Endodermal cell (in vitro differentiated cells): ENCODE data around the gene SH3TC1. TPM values are rescaled to one million over a fixed set of nuclear protein-coding genes. Genes with fewer than 3 reads are reported as not detected.

Experiments used
- DNase-seq: peaks from one replicate; pipeline ENCODE4 v3.0.0-alpha.2; 2017
- H3K27ac ChIP-seq: 2 replicates; pipeline ENCODE4 v1.5.1; 2013; ENCODE audit warnings: mild to moderate bottlenecking, low read depth, low read length, moderate library complexity
- H3K27me3 ChIP-seq: 2 replicates; pipeline ENCODE4 v1.6.1; 2013; ENCODE audit warnings: mild to moderate bottlenecking, low read length, moderate library complexity; ENCODE audit not compliant: insufficient read depth, control insufficient read depth, poor library complexity, severe bottlenecking
- H3K36me3 ChIP-seq: 2 replicates; pipeline ENCODE4 v1.7.0; 2013; ENCODE audit warnings: mild to moderate bottlenecking, low read length, moderate library complexity; ENCODE audit not compliant: control insufficient read depth, insufficient read depth
- H3K4me1 ChIP-seq: one replicate; pipeline ENCODE4 v1.7.0; 2013; ENCODE audit warnings: low read length; ENCODE audit not compliant: control insufficient read depth, insufficient read depth
- H3K4me3 ChIP-seq: 2 replicates; pipeline ENCODE4 v1.5.1; 2013; ENCODE audit warnings: mild to moderate bottlenecking, low read length, moderate library complexity
- H3K9ac ChIP-seq: 2 replicates; pipeline ENCODE4 v1.6.1; 2013; ENCODE audit warnings: mild to moderate bottlenecking, low read length, moderate library complexity; ENCODE audit not compliant: poor library complexity, severe bottlenecking; ENCODE audit errors: extremely low read depth
- H3K9me3 ChIP-seq: 2 replicates; pipeline ENCODE4 v1.6.1; 2013; ENCODE audit warnings: mild to moderate bottlenecking, low read length, moderate library complexity; ENCODE audit not compliant: control insufficient read depth
- H3K27ac Mint-ChIP-seq: 2 replicates; pipeline ENCODE4 v1.8.0; 2020; ENCODE audit warnings: mixed read lengths
- H3K27me3 Mint-ChIP-seq: 2 replicates; pipeline ENCODE4 v1.8.0; 2021; ENCODE audit warnings: mild to moderate bottlenecking, mixed read lengths; ENCODE audit not compliant: insufficient read depth
- H3K36me3 Mint-ChIP-seq: 2 replicates; pipeline ENCODE4 v1.8.0; 2020; ENCODE audit warnings: low read depth, mixed read lengths
- H3K4me1 Mint-ChIP-seq: 2 replicates; pipeline ENCODE4 v1.8.0; 2020; ENCODE audit warnings: mixed read lengths
- H3K4me3 Mint-ChIP-seq: 2 replicates; pipeline ENCODE4 v1.8.0; 2020; ENCODE audit warnings: mild to moderate bottlenecking, moderate library complexity, mixed read lengths
- H3K9me3 Mint-ChIP-seq: 2 replicates; pipeline ENCODE4 v1.8.0; 2020; ENCODE audit warnings: mild to moderate bottlenecking, mixed read lengths
- WGBS, 2 experiments: methylation state at CpG; one replicate each; pipeline versions ENCODE4 v1.1.5 to v1.1.7; 2013; ENCODE audit warnings: missing lambda C conversion rate in 2 of 2, mixed read lengths in 1 of 2; ENCODE audit not compliant: insufficient coverage in 1 of 2, insufficient read length in 1 of 2; 5-methylcytosine and 5-hydroxymethylcytosine counted together
- total RNA-seq, 2 donors: library from RNA; stranded (reverse); fragmentation: NEBNext Ultra II Directional in 1 of 2; extraction: Animal tissue kit (Norgen Biotek cat#: 25700) in 1 of 2; gene quantifications; 2 replicates in 1 of 2; 3 replicates in 1 of 2; pipeline ENCODE4 v1.2.1, GENCODE V29; 2021
- TF ChIP-seq, protein P1 (sequence below): fragments of 200-600 bp; sonication (generic); conservative IDR thresholded peaks from 2 replicates; pipeline ENCODE4 v1.5.0; 2021; ENCODE audit warnings: antibody characterized with exemption, mild to moderate bottlenecking

The SH3TC1 gene
- total RNA-seq, 2 donors from 2014 or later = 1.9 to 2.6 TPM

DNA sequence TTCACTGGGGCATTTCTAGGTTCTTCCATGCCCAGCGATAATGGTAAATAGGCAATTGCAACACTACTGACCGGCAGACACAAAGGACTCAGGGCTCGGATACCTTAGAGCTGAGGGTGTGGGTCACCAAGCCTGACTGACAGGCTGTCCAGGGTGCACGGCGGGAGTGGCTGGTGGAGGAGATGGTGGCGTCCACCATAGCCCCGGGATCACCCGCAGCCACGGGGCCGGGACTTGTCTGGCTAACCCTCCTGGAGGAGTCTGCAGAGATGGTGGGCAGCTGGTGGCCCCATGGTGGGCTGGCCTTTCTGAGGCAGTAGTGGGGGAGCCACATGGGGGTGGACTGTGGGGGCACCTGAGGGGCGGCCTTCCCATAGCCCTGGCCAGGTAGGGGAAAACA is 28.7 kb upstream of the SH3TC1 start:
- peaks cover 18% of the 10 kb centered on the region for H3K27me3 Mint-ChIP-seq
- no peaks in the 10 kb centered on the region for H3K4me1 Mint-ChIP-seq
- Histone ChIP-seq H3K9me3 (peaks cover 14% of the 10 kb centered on the region), H3K9ac (no peak overlapping the region), H3K27me3 (no peaks in the 10 kb centered on the region), H3K36me3 (no peaks in the 10 kb centered on the region), H3K27ac (no peak overlapping the region), H3K4me1 (no peaks in the 10 kb centered on the region), H3K4me3 (no peak overlapping the region)
- peaks cover 14% of the 10 kb centered on the region for H3K9me3 Mint-ChIP-seq
- 97 to 100% methylated on average over 2 to 11 of the region's 11 CpGs for WGBS, 2 experiments
- H3K4me3 Mint-ChIP-seq = no peak overlapping the region
- TF ChIP-seq, protein P1, sequence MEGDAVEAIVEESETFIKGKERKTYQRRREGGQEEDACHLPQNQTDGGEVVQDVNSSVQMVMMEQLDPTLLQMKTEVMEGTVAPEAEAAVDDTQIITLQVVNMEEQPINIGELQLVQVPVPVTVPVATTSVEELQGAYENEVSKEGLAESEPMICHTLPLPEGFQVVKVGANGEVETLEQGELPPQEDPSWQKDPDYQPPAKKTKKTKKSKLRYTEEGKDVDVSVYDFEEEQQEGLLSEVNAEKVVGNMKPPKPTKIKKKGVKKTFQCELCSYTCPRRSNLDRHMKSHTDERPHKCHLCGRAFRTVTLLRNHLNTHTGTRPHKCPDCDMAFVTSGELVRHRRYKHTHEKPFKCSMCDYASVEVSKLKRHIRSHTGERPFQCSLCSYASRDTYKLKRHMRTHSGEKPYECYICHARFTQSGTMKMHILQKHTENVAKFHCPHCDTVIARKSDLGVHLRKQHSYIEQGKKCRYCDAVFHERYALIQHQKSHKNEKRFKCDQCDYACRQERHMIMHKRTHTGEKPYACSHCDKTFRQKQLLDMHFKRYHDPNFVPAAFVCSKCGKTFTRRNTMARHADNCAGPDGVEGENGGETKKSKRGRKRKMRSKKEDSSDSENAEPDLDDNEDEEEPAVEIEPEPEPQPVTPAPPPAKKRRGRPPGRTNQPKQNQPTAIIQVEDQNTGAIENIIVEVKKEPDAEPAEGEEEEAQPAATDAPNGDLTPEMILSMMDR = no peak
- no peaks in the 10 kb centered on the region for H3K36me3 Mint-ChIP-seq
- no peak for DNase-seq
- no peak overlapping the region for H3K27ac Mint-ChIP-seq

- no peak overlapping the region for H3K27ac ChIP-seq
- no peaks in the 10 kb centered on the region for H3K27me3 ChIP-seq
- H3K9me3 ChIP-seq = peaks cover 14% of the 10 kb centered on the region
- Mint-ChIP-seq H3K27me3 (peaks cover 18% of the 10 kb centered on the region), H3K36me3 (no peaks in the 10 kb centered on the region), H3K4me1 (no peaks in the 10 kb centered on the region), H3K27ac (no peak overlapping the region), H3K4me3 (no peak overlapping the region), H3K9me3 (peaks cover 14% of the 10 kb centered on the region)
- 80 to 92% methylated on average over 2 to 7 of the region's 7 CpGs for WGBS, 2 experiments
- H3K4me3 ChIP-seq = no peak overlapping the region
- TF ChIP-seq, protein P1 = no peak
- H3K9ac ChIP-seq = no peak overlapping the region
- H3K36me3 ChIP-seq = no peaks in the 10 kb centered on the region
- no peaks in the 10 kb centered on the region for H3K4me1 ChIP-seq
- DNase-seq = no peak
Measured at GRCh38 chr4:8171266-8171665, 27.8 kb upstream of the SH3TC1 start.

- Histone ChIP-seq H3K9ac (no peak overlapping the region), H3K27me3 (no peaks in the 10 kb centered on the region), H3K36me3 (no peaks in the 10 kb centered on the region), H3K9me3 (peaks cover 14% of the 10 kb centered on the region), H3K27ac (no peak overlapping the region), H3K4me3 (no peak overlapping the region), H3K4me1 (no peaks in the 10 kb centered on the region)
- Mint-ChIP-seq H3K36me3 (no peaks in the 10 kb centered on the region), H3K4me1 (no peaks in the 10 kb centered on the region), H3K27me3 (peaks cover 14% of the 10 kb centered on the region), H3K27ac (no peak overlapping the region), H3K9me3 (peaks cover 14% of the 10 kb centered on the region), H3K4me3 (no peak overlapping the region)
- WGBS, 2 experiments = 89 to 90% methylated on average over 35 to 36 of the region's 36 CpGs
- no peak for DNase-seq
- TF ChIP-seq, protein P1 = no peak
Measured at GRCh38 chr4:8171984-8172924, 26.8 kb upstream of the SH3TC1 start.
